ENCODE results near the gene ACP4.

GRCh38 chr19:50772476-50772875 lies 17.7 kb upstream of the ACP4 start:
- TF ChIP-seq CTCF (optimal IDR thresholded peaks at IDR 0.05 in 1 of 3, IDR thresholded peaks at IDR 0.05 in 1 of 3, conservative IDR thresholded peaks at IDR 0.05 in 1 of 3; ENCODE audit: extremely low read depth in 1 of 3, insufficient read depth in 2 of 3, low read length in 3 of 3): no peak
- TF ChIP-seq EZH2 (IDR thresholded peaks at IDR 0.05; ENCODE audit: low read length): no peak

Data from keratinocyte (primary cell).